DMS153 treated with DMSO at 0.1 percent for 48 hours (cell line): ENCODE data around the gene UHRF2.
"Not testable (repeated sequence)": the region's sequence is repeated elsewhere in the genome, so short reads cannot be mapped to it uniquely, and the experiment has no call there.

Source experiments
- DNase-seq: peaks from one replicate; lab custom pipeline; 2025; ENCODE audit not compliant: unreplicated experiment; lab: John Stamatoyannopoulos, UW

The UHRF2 gene

GRCh38 chr9:6412487-6413364 is at the start of gene UHRF2:
TSS of gene UHRF2 (plus strand) at chr9:6413199. CDS start at chr9:6413491, 292 bp downstream.
- peak; percentile 89 for DNase-seq

DNA sequence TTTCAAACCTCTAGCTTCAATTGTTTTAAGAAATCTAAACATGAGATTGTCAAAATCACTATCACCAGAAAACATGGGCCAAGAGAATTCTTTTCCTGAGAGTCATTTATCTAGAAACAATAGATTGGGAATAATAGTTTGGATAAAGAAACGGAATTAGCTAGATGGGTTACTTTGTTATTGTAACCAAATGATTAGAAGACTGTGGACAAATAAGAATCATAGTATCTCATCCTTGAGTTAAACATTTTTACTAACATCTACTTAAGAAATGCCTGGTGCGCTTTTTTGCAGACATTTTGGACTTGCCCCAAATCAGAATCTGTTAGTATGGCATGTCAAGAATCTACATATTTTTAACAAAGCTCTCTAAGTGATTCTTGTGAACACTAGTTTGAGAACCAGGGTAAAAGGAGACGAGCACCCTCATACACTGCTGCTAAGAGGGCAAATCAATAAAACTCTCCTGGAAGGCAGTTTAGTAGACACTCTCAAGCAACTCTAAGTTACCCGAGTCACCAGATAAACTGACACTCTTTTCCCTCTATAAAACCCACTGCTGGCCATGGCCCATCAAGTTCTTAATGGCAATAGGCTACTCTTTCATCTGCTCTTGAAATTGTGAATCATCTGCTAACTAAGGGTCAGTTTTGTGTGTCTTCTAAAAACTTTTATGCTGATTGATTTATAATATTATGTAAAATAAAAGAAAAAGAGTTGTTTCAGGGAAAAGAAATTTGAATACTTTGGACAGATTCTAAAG is 45.7 kb upstream of the UHRF2 start:
- no peak for DNase-seq

GRCh38 chr9:6368831-6369230 is 44.2 kb upstream of the UHRF2 start:
- no peak for DNase-seq

GRCh38 chr9:6381477-6382012 is 31.5 kb upstream of the UHRF2 start:
- not testable (repeated sequence) for DNase-seq

GRCh38 chr9:6382681-6383080 is 30.3 kb upstream of the UHRF2 start:
- no peak for DNase-seq

- no peak for DNase-seq
Observed at GRCh38 chr9:6383551-6384225, 29.3 kb upstream of the UHRF2 start.

- DNase-seq = no peak
Observed at GRCh38 chr9:6384732-6385131, 28.3 kb upstream of the UHRF2 start.

- DNase-seq = no peak
Observed at GRCh38 chr9:6399071-6399470, 13.9 kb upstream of the UHRF2 start.

DNA sequence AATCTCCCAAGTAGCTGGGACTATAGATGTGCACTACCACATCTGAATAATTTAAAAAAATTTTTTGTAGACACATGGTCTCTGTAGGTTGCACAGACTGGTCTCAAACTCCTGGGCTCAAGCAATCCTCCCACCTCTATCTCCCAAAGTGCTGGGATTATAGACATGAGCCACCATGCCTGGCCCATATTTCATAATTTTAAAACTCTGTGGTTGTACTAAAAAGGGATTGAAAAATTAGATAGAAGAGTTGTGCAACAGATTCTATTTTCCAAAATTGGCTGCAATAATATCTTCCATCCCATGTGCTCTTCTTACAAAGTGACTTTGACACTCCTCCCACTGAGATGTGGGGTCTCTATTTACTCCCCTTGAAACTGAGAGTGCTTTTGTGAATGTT is 7.6 kb upstream of the UHRF2 start:
- DNase-seq = no peak

DNA sequence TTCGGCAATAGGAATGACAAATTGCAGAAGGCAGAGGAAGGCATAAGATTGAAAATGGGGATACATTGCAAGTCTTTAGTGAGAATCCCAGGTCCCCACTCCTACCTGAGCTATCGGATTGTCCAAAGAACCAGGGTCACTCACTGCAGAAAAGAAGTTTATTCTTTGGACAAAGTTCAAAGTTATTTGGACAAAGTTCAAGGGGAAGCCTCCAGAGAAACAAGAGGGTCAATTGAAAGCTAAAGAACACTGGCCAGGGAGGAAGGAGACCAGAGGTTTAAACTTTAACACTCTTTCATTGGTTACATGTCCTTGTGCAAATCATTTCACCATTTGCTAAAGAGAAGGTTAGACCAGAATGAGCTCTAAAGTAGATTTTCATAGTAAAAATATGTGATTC is 5.2 kb upstream of the UHRF2 start:
- DNase-seq = no peak

GRCh38 chr9:6408320-6408719 is 4.7 kb upstream of the UHRF2 start:
- no peak for DNase-seq

DNA sequence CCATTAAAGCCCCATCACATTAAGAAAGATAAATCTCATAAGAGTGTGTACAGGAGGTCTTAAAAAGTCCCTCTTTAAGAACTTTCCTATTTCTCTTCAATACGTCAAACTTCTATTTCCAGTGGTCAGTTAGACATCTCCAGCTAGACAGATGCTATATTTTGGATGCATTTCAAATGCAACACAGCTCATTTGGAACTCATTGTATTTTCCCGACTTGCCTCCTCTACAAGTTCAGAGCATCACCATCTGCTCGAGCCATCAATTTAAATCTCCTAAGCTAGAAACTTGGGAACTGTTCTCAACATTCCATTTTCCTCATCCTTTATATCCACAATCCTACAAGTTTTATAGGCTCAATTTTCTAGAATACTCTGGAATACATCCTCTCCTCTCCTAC is 3.2 kb upstream of the UHRF2 start:
- no peak for DNase-seq

DNA sequence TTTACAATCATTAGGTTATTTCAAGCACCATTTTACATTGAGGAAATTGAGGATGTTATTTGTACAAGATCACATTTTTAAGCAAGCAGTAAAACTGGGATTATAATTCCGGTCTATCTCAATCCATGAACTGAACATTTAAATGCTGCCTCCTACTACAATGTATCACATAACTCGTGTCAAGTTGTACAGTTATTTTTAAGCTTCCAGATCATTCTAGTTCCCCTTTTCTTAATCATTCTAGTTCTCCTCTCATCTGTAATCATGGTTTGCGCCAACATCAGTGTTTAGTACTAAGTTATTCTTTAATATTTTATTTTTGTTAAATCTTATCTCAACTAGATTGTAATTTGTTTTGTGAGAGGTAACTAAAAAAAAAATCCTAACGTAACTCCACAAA is 2.4 kb upstream of the UHRF2 start:
- no peak for DNase-seq

DNA sequence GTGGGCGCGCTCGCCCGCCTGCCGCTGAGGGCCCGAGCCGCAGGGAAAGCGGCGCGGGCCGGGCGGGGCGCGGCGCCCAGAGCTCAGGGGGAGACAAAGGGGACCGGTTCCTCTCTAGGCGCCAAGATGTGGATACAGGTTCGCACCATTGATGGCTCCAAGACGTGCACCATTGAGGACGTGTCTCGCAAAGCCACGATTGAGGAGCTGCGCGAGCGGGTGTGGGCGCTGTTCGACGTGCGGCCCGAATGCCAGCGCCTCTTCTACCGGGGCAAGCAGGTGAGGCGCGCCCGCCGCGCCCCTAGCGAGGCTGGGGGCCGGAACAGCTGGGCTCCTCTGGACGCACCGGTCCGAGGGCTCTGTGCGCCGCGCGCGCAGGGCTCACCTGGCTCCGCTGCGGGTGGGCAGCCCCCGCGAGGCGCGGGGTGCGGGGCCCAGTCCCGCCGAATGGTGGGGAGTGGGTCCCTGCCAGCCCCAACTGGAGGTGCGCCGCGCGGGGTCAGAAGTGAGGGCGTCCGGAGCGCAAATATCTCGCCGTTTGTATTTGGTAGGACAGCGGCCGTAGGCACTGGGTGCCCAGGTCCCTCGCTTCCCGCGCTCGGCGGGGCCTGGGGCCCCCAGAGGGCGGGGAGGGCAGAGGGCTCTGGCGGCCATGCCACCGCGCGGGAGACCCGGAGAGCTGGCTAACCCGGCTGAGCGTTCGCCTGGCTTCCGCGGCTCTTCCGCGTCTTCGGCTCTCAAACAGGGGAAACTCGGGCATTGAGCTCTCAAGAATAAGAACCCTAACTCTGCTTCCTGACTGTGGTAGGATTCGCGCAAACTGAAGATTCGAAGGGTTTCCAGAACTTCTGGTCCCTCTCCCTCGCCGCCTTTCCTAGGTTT is 607 bp downstream of the UHRF2 start:
- no peak for DNase-seq

- no peak for DNase-seq
Observed at GRCh38 chr9:6414247-6414641, 1.2 kb downstream of the UHRF2 start.

DNA sequence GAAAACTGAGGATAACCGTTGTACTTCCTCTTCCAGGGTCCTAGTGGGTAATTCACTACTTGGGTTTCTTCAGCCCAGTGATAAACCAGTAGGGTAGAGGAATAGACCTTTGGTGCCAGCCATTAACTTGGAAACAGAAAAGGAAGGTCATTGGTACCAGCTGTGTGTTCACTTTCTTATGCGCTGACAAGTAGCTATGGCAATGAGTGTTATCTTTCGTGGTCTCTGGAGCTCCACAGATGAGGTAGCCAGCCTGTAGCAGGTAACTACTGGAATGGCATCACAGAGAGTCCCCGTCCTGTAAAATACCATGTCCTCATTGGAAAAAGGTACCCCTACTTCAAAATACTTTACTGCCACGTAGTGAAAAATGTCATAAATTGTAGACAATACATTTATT is 2.3 kb downstream of the UHRF2 start:
- no peak for DNase-seq

GRCh38 chr9:6417186-6417585 is 4.2 kb downstream of the UHRF2 start:
- DNase-seq = no peak

DNA sequence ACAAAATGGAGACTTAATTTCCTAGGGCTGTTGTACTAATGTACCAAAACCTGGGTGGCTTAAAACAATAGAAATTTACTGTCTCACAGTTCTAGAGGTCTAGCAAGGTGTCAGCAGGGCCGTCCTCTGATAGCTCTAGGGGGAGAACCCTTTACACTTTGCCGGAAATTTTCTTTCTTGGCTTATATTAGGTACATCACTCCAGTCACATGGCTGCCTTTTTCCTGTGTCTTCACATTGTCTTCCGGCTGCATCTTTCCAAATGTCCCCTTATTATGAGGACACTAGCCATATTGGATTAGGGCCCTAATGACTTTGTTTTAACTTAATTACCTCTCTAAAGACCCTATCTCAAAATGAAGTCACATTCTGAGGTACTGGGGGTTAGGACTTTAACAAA is 5.8 kb downstream of the UHRF2 start:
- DNase-seq = no peak

DNA sequence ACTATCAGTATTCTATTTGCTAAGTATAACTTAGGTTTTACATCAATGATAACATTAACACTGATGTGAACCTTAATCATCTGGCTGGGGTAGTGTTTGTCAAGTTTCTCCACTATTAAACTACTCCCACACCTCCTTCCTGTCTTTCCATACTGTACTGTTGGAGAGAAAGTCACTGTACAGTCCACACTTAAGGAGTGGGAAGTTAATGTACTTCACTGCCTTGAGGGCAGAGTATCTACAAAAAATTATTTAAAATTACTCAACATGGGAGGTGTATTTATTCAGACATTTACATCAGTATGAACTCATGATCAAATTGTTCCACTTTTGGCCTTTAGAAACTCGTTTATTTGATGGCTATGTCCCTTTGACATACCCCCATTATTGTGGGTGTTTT is 11.9 kb downstream of the UHRF2 start:
- DNase-seq = no peak

- no peak for DNase-seq
Observed at GRCh38 chr9:6426117-6426516, 13.1 kb downstream of the UHRF2 start.
